Activated CD8-positive, alpha-beta memory T cell treated with anti-CD3 and anti-CD28 coated beads, Interleukin-2, amount 10 ng/mL, durations not matched to agents 7 days and 5 days (primary cell): ENCODE data around the gene CACNA1C. TPM values are rescaled to one million over a fixed set of nuclear protein-coding genes. Genes with fewer than 3 reads are reported as not detected.

ENCODE experiments used
- ATAC-seq: fragments of 150-1000 bp; cut with Tn5 transposase; one replicate; pipeline ENCODE4 v1.10.0; 2021; ENCODE audit warnings: moderate library complexity
- CTCF ChIA-PET: fragments of 350-600 bp; sonication (Branson Sonifier 250); formaldehyde crosslinking; loops from one replicate; lab custom pipeline; 2021; ENCODE audit warnings: antibody characterized with exemption; lab: Charles Lee
- DNase-seq: peaks from one replicate; pipeline ENCODE4 v3.0.0-alpha.2; 2020
- H3K27ac Mint-ChIP-seq: one replicate; pipeline ENCODE4 v1.8.0; 2021; ENCODE audit warnings: mild to moderate bottlenecking, mixed read lengths
- H3K27me3 Mint-ChIP-seq: one replicate; pipeline ENCODE4 v1.8.0; 2021; ENCODE audit warnings: mixed read lengths
- H3K36me3 Mint-ChIP-seq: one replicate; pipeline ENCODE4 v1.8.0; 2021; ENCODE audit warnings: mild to moderate bottlenecking, mixed read lengths
- H3K4me1 Mint-ChIP-seq: one replicate; pipeline ENCODE4 v1.8.0; 2021; ENCODE audit warnings: mixed read lengths
- H3K4me3 Mint-ChIP-seq: one replicate; pipeline ENCODE4 v1.8.0; 2021; ENCODE audit warnings: mild to moderate bottlenecking, moderate library complexity, mixed read lengths
- H3K9me3 Mint-ChIP-seq: one replicate; pipeline ENCODE4 v1.8.0; 2022; ENCODE audit warnings: low read depth, mixed read lengths
- total RNA-seq, 2 experiments: library from RNA; stranded (reverse); gene quantifications; one replicate each; pipeline ENCODE4 v1.2.3, GENCODE V29; 2021

Gene CACNA1C
- total RNA-seq, 2 experiments from 2014 or later = 0.14 to 0.26 TPM

- ATAC-seq = no peak
- no peaks in the 10 kb centered on the region for H3K9me3 Mint-ChIP-seq
- no peaks in the 10 kb centered on the region for H3K36me3 Mint-ChIP-seq
- CTCF ChIA-PET = no interaction called here
- H3K27ac Mint-ChIP-seq = no peak overlapping the region
- no peaks in the 10 kb centered on the region for H3K4me1 Mint-ChIP-seq
- no peaks in the 10 kb centered on the region for H3K27me3 Mint-ChIP-seq
- no peak overlapping the region for H3K4me3 Mint-ChIP-seq
- no peak for DNase-seq
These were observed 60.5 kb downstream of the CACNA1C start for GRCh38 chr12:2113119-2113912.

DNA sequence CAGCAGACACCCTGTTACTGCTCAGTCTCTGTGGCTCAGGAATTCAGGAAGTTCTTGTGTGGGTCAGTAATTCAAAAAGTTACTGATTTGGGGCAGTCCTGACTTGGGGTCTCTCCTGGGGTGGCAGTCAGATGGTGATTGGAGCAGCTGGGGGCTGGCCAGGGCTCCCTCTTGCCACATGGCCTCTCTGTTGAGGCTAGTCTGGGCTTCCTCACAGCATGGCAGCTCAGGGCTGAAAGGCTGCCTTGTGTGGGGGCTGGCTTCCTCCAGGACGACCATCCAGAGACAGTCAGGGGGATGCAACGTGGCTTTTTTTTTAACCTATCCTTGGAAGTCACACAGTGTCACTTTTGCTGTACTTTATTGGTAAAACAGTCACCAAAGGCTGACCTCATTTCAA, 61.3 kb downstream of the CACNA1C start:
- ATAC-seq = no peak
- DNase-seq = no peak
- no peak overlapping the region for H3K27ac Mint-ChIP-seq
- CTCF ChIA-PET = no interaction called here
- H3K36me3 Mint-ChIP-seq = no peaks in the 10 kb centered on the region
- H3K4me3 Mint-ChIP-seq = no peak overlapping the region
- H3K27me3 Mint-ChIP-seq = no peaks in the 10 kb centered on the region
- no peaks in the 10 kb centered on the region for H3K9me3 Mint-ChIP-seq
- no peaks in the 10 kb centered on the region for H3K4me1 Mint-ChIP-seq

GRCh38 chr12:2115101-2115845, 62.5 kb downstream of the CACNA1C start:
- ATAC-seq (no peak), DNase-seq (no peak)
- Mint-ChIP-seq H3K36me3 (no peaks in the 10 kb centered on the region), H3K4me3 (no peak overlapping the region), H3K27ac (no peak overlapping the region), H3K4me1 (no peaks in the 10 kb centered on the region), H3K27me3 (no peaks in the 10 kb centered on the region), H3K9me3 (no peaks in the 10 kb centered on the region)
- CTCF ChIA-PET = no interaction called here

- ATAC-seq (no peak), DNase-seq (no peak)
- no peaks in the 10 kb centered on the region for H3K9me3 Mint-ChIP-seq
- H3K4me1 Mint-ChIP-seq = no peaks in the 10 kb centered on the region
- CTCF ChIA-PET = no interaction called here
- H3K27me3 Mint-ChIP-seq = no peaks in the 10 kb centered on the region
- H3K4me3 Mint-ChIP-seq = no peak overlapping the region
- no peak overlapping the region for H3K27ac Mint-ChIP-seq
- no peaks in the 10 kb centered on the region for H3K36me3 Mint-ChIP-seq
These were observed 64.8 kb downstream of the CACNA1C start for GRCh38 chr12:2117541-2117940.

DNA sequence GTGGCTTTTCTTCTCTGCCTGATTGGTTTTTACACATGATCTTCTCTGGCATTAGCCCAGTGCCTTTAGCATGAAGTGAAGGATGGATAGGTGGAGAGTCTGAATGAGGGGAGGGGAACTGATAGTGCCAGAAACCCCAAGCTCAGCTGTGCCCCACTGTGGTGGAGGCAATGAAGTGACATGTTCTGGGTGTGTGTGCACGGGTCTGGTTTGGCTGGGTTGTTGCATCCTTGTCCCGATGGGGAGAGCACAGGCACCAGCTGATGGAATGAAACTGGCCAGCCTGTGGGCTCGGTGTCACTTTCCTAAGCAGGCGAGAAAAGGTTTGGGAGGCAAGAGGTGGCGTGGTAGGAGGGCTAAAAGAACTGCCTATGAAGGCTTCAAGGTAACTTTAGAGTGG, 65.3 kb downstream of the CACNA1C start:
- no peak for DNase-seq
- CTCF ChIA-PET = no interaction called here
- H3K27me3 Mint-ChIP-seq = no peaks in the 10 kb centered on the region
- no peak overlapping the region for H3K4me3 Mint-ChIP-seq
- no peaks in the 10 kb centered on the region for H3K4me1 Mint-ChIP-seq
- no peaks in the 10 kb centered on the region for H3K9me3 Mint-ChIP-seq
- no peak for ATAC-seq
- H3K27ac Mint-ChIP-seq = no peak overlapping the region
- no peaks in the 10 kb centered on the region for H3K36me3 Mint-ChIP-seq

DNA sequence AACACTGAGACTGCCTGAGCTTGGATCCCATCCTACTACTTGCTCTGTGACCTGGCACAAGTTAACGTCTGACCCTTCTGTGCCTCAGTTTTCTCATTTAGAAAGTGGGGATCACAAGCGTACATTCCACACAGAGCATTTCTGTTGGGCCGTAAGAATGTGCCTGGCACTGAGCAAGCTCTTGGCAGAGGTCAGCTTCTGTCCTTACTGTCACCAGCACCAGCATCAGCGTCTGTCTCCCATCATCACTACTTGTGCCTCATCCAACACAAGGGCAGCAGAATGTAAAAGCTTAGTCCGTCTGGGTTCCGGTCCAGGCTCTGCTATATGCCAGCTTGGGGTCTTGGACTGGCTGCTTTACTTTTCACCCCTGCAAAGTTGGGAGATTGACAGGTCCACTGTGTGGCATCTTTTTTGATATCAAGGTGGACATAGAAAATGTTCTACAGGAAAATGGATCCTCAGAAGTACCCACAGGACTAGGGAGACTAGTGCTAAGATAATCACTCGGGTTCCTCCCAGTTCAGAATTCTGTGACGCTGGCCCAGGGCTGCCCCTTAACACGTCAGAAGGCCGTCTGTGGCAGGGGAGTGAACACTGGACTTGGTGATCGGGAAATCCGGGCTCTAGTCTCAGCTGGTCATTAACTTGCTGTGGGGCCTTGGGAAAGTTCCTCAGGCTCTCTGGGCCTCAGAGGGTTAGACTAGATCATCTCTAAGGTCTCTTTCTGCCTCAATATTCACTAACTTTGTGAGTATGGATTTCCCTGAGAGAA, 65.9 kb downstream of the CACNA1C start:
- H3K27me3 Mint-ChIP-seq = no peaks in the 10 kb centered on the region
- ATAC-seq = no peak

DNA sequence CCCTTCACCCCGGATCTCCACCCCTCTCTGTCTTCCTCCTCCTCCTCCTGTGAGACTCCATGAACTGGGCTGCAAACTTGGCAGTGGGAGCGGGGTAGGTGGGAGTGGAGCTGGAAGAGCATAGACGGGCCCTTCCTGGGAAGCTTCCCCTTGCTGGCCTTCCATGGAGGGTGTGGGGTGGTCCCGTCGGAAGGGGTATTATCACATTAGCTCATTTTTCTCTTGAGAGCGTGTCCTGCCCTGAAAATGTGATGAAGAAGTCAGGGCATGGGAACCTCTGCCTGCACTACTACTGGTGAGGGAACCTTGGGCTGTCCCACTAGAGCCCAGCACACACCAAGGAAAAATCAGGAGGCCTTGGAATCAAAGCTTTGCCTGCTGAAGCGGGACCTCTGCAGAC, 66.5 kb downstream of the CACNA1C start:
- CTCF ChIA-PET = interaction anchor here (0.5 kb wide), 1 partner anchor 70 kb away, joined by 3 read pairs; no protein-coding TSS in a partner anchor
- Mint-ChIP-seq H3K4me1 (no peaks in the 10 kb centered on the region), H3K27ac (no peak overlapping the region), H3K36me3 (no peaks in the 10 kb centered on the region), H3K27me3 (no peaks in the 10 kb centered on the region), H3K4me3 (no peak overlapping the region), H3K9me3 (no peaks in the 10 kb centered on the region)
- DNase-seq = no peak
- no peak for ATAC-seq

More for the DNA sequence above, 65.9 kb downstream of the CACNA1C start:
- CTCF ChIA-PET = interaction anchor here (0.5 kb wide), 1 partner anchor 70 kb away, joined by 3 read pairs; no protein-coding TSS in a partner anchor
- no peak for DNase-seq
- H3K27ac Mint-ChIP-seq = no peak overlapping the region
- H3K4me1 Mint-ChIP-seq = no peaks in the 10 kb centered on the region
- H3K36me3 Mint-ChIP-seq = no peaks in the 10 kb centered on the region
- no peak overlapping the region for H3K4me3 Mint-ChIP-seq
- no peaks in the 10 kb centered on the region for H3K9me3 Mint-ChIP-seq

DNA sequence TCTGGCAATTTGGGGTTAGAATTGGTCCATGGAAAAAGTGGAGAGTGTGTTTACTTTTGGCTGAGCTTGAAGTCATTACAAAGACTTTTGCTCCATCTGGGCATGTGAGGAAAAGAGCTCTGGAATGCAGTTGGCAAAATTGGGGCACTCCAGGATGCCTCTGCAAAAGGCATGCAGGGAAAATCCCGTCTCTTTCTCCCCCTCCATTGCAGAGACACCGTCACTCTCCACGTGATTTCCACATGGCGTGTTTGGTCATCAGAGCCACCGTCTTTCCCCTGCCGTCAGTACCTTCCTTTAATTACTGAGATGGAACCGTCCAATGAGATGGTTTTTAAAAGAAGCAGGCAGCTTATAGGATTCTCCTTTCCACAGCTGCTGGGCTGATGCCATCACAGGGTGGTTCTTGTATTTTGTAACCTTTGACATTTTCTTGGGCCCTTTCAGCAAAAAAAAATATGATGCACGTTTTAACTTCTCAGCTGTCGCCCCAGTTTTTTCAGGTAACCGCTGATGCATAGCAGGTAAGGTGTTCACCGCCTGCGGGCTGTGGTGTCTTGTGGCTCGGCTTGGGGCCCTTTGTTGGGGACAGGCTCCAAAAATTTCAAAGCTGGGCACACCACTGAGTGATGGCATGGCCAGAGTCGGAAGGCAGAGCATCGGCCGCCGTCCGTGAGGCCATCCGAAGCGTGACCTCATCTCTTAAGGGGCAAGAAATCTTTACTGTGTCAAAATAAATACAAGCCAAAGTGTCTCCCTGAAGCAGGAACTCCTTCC, 68.4 kb downstream of the CACNA1C start:
- Mint-ChIP-seq H3K27ac (no peak overlapping the region), H3K36me3 (no peaks in the 10 kb centered on the region), H3K27me3 (no peaks in the 10 kb centered on the region), H3K4me1 (no peaks in the 10 kb centered on the region), H3K9me3 (no peaks in the 10 kb centered on the region), H3K4me3 (no peak overlapping the region)
- CTCF ChIA-PET = no interaction called here
- no peak for ATAC-seq
- DNase-seq = no peak

GRCh38 chr12:2124466-2125023, 71.8 kb downstream of the CACNA1C start:
- DNase-seq = no peak
- Mint-ChIP-seq H3K36me3 (no peaks in the 10 kb centered on the region), H3K4me3 (no peak overlapping the region), H3K27ac (no peak overlapping the region), H3K4me1 (no peaks in the 10 kb centered on the region), H3K27me3 (no peaks in the 10 kb centered on the region), H3K9me3 (no peaks in the 10 kb centered on the region)
- ATAC-seq = no peak
- CTCF ChIA-PET = no interaction called here

DNA sequence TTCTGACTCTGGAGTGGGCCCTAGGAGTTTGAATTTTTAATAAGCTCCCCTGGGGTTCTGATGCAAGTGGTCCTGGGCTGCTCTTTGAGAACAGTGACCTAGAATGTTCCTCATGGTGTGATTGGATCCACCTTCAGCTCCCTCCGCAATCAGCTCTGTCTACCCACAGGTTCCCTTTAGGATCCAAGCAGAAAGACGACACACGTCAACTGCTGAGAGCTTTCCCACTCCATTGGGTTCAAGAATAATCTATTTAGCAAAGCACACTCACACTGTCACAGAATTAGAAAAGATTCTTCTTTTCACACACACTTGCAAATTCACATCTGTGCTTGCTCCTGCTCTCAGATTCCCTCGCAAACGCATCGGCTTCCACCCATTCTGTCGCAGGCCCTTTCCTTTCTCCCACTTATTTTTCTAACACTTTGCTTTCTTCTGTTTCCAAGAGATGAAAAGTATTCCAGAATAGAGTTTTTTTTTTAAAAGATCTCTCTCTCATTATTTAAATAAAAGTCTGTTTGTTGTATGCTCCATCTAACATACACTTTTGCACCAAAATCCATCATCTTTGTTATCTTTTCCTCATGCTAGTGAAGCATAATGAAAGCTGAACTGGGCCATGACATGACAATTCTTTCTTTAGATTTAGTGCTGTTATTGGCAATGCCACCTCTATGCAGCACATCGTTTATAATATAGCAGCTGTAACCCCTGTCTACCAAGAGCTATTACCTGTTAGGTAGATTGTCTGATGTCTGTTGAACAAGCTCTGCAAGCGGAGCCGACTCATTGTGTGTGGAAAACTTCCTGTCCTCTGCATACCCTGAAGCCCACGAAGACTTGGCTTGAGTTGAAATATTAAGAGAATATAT, 73.1 kb downstream of the CACNA1C start:
- H3K9me3 Mint-ChIP-seq = no peaks in the 10 kb centered on the region
- CTCF ChIA-PET = no interaction called here
- no peak overlapping the region for H3K4me3 Mint-ChIP-seq
- DNase-seq (no peak), ATAC-seq (no peak)
- no peak overlapping the region for H3K27ac Mint-ChIP-seq
- no peaks in the 10 kb centered on the region for H3K36me3 Mint-ChIP-seq
- no peaks in the 10 kb centered on the region for H3K4me1 Mint-ChIP-seq
- peaks cover 3% of the 10 kb centered on the region for H3K27me3 Mint-ChIP-seq

DNA sequence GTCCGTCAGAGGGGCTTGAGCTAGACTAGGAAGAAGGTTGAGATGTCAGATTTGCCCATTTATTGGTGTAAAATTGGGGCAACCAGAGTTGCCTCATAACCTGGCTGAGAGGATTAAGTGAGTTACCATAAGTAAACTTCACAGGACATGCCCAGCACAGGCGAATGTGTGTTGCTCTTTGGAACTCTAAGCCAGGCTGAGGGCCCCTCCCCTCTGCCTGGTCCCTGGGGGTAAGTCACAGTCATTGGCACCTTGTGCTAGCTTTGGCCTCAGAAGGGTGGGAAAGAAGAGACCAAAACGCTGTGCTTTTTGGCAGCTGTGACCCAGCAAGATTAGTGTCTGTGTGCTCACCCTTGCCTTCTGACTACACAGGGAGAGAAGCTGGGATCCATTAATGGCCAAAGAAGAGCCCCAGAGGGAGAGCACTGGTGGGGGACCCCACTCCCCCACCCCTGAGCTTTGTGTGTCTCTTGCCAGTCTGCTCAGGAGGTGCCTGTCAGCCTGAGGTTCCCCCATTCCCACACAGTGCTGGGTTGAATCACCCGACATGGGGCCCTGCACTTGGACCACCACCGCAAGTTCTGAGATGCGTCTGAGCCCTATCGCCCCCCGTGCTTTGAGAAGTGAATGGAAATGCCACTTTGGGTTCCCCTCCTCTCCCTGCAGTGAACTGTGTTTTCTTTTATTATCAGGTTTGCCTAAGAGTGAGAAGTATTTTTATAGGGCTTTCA, 74.1 kb downstream of the CACNA1C start:
- H3K27ac Mint-ChIP-seq = no peak overlapping the region
- ATAC-seq (no peak), DNase-seq (no peak)
- no peak overlapping the region for H3K4me3 Mint-ChIP-seq
- CTCF ChIA-PET = no interaction called here
- H3K27me3 Mint-ChIP-seq = peaks cover 3% of the 10 kb centered on the region
- H3K9me3 Mint-ChIP-seq = no peaks in the 10 kb centered on the region
- H3K4me1 Mint-ChIP-seq = no peaks in the 10 kb centered on the region
- H3K36me3 Mint-ChIP-seq = no peaks in the 10 kb centered on the region
